Activated CD4-positive, alpha-beta T cell treated with anti-CD3 and anti-CD28 coated beads, Interleukin-2, amount 10 ng/mL, durations not matched to agents 7 days and 5 days (primary cell): Measurements from ENCODE around the gene RGS2. TPM values are rescaled to one million over a fixed set of nuclear protein-coding genes. Genes with fewer than 3 reads are reported as not detected.

Experiments
- CTCF ChIA-PET: fragments of 350-600 bp; sonication (Branson Sonifier 250); formaldehyde crosslinking; loops from one replicate; lab custom pipeline; 2021; ENCODE audit warnings: antibody characterized with exemption; lab: Charles Lee
- POLR2A ChIA-PET: fragments of 350-600 bp; sonication (Branson Sonifier 250); formaldehyde crosslinking; loops from one replicate; lab custom pipeline; 2021; ENCODE audit warnings: antibody characterized with exemption; lab: Charles Lee
- DNase-seq: peaks from one replicate; pipeline ENCODE4 v3.0.0-alpha.2; 2020
- H3K27ac Mint-ChIP-seq: one replicate; pipeline ENCODE4 v1.8.0; 2021; ENCODE audit warnings: mild to moderate bottlenecking, moderate library complexity, mixed read lengths
- H3K27me3 Mint-ChIP-seq: one replicate; pipeline ENCODE4 v1.8.0; 2021; ENCODE audit warnings: mixed read lengths
- H3K36me3 Mint-ChIP-seq: one replicate; pipeline ENCODE4 v1.8.0; 2021; ENCODE audit warnings: low read depth, mixed read lengths
- H3K4me1 Mint-ChIP-seq: one replicate; pipeline ENCODE4 v1.8.0; 2021; ENCODE audit warnings: mixed read lengths
- H3K4me3 Mint-ChIP-seq: one replicate; pipeline ENCODE4 v1.8.0; 2021; ENCODE audit warnings: mild to moderate bottlenecking, moderate library complexity, mixed read lengths
- H3K9me3 Mint-ChIP-seq: one replicate; pipeline ENCODE4 v1.8.0; 2021; ENCODE audit warnings: mixed read lengths
- total RNA-seq, 2 experiments: library from RNA; stranded (reverse); gene quantifications; one replicate each; pipeline ENCODE4 v1.2.3, GENCODE V29; 2021

The RGS2 gene
- total RNA-seq, 2 experiments from 2014 or later, result 3.4 TPM

DNA sequence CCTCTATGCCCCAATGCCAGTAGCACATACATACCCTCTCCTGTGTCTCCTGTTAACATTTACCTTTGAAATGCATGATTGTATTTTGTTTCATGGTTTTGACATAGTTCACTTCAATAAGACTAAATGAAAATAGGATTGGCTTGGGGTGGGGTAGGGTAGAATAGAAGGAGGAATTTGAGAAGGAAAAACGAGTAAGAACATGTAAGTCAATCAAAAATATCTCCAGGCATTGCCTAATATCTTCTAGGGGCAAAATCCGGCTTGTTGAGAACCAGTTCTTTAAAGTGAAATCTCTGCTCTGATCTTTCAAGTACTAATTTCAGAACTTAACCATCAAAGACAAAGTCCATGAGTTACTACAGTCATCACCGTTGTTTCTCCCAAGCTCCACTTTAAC is 31.8 kb upstream of the RGS2 start:
- DNase-seq, result no peak
- POLR2A ChIA-PET, result no interaction called here
- no peaks in the 10 kb centered on the region for H3K9me3 Mint-ChIP-seq
- no peak overlapping the region for H3K4me3 Mint-ChIP-seq
- H3K36me3 Mint-ChIP-seq, result no peaks in the 10 kb centered on the region
- CTCF ChIA-PET, result interaction anchor here (0.6 kb wide), 1 partner anchor 251 kb away, joined by 6 read pairs; no protein-coding TSS in a partner anchor
- no peaks in the 10 kb centered on the region for H3K4me1 Mint-ChIP-seq
- peaks cover 14% of the 10 kb centered on the region for H3K27me3 Mint-ChIP-seq
- no peak overlapping the region for H3K27ac Mint-ChIP-seq

DNA sequence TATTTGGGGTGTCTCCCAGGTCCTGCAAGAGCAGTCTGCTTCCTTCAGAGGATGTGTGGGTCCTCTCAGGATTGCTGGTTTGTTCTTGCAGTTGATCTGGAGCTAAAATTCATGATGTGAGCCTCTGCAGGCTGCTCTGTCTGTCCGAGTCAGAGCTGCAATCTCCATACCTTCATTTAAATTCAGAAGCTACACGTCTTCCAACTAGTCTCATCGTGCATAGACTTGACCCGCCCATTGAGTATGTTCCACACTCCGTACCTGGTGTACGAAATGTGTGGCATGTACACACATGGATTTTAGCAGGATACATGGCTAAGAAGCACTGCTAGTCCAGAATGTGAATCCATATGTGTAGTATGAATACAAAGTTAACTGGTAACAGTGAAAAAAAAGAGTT is 25.0 kb upstream of the RGS2 start:
- Mint-ChIP-seq H3K27ac (no peak overlapping the region), H3K36me3 (no peaks in the 10 kb centered on the region), H3K4me1 (no peaks in the 10 kb centered on the region), H3K9me3 (no peaks in the 10 kb centered on the region), H3K4me3 (no peak overlapping the region), H3K27me3 (peaks cover 15% of the 10 kb centered on the region)
- CTCF ChIA-PET, result no interaction called here
- no peak for DNase-seq
- POLR2A ChIA-PET, result interaction anchor here (0.7 kb wide), 1 partner anchor 310 kb away, joined by 4 read pairs; no protein-coding TSS in a partner anchor

DNA sequence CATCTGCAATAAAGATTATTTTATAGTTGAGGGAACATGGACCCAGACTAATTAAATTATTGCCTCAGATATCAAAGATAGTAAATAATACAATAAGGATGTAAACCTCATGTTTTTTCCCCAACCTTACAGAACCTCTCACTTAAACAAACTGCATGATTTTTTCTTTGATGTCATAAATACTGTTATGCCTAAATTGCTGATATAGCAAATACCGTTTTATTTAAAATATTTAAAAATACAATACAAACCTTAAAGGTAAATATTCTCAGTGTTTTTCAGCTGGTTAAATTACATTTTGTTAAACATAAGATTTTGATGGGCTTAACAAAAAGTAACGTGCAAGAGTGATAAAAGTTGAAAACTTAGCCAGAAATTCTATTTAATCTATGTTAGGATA is 24.4 kb upstream of the RGS2 start:
- POLR2A ChIA-PET, result no interaction called here
- no peak for DNase-seq
- Mint-ChIP-seq H3K27ac (no peak overlapping the region), H3K27me3 (peaks cover 15% of the 10 kb centered on the region), H3K4me1 (no peaks in the 10 kb centered on the region), H3K9me3 (no peaks in the 10 kb centered on the region), H3K4me3 (no peak overlapping the region), H3K36me3 (no peaks in the 10 kb centered on the region)
- CTCF ChIA-PET, result no interaction called here

DNA sequence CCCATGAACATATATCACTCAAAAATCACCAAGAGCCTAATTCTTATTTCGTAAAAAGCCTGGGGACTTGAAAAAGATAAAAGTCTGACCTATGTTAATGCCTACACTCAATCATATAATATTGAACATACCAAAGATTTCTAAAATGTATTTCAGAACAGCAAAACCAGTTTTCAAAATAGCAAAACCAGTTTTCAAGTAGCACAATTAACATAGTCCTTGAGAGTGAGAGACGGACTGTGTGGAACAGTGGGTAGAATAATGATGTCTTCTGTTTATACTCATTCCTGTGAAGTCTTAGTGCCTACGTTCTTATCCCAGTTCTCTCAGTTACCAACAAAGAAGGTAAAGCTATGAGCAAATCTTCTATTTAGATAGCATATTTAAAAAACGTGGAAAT is 22.3 kb upstream of the RGS2 start:
- POLR2A ChIA-PET, result no interaction called here
- DNase-seq, result no peak
- Mint-ChIP-seq H3K36me3 (no peaks in the 10 kb centered on the region), H3K4me1 (no peaks in the 10 kb centered on the region), H3K27ac (no peak overlapping the region), H3K9me3 (no peaks in the 10 kb centered on the region), H3K4me3 (no peak overlapping the region), H3K27me3 (peaks cover 4% of the 10 kb centered on the region)
- CTCF ChIA-PET, result no interaction called here

DNA sequence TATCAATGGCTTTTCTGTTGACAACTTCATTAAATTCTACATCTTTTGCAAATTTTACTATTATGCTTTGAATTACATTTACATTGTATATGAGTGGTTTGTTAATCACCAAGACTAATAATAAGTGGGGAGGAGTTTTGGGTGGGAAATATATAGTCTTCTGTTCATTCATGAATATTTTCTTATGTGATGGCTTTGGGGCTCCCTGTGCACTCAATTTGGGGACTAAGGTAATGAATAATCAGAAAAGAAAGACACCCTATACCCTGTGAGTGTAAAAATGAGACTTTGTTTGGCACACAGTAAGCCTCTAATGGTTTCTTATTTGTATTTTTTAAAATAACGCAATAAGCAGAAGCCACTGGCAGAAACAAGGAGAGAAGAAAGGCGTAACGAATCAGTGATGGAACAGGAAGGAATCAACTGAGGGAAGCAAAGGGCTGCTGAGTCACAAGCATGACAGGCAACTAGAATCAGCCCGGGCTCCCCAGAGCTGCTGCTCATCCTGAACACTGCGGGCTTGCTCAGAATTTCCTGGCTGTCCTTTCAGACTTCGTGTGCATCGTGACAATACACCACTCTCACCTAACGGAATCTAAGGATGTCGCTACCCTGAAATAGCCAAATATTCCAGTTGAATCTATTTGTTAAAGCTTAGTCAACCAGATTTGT is 20.8 kb upstream of the RGS2 start:
- DNase-seq, result no peak
- no peaks in the 10 kb centered on the region for H3K27me3 Mint-ChIP-seq
- no peaks in the 10 kb centered on the region for H3K4me1 Mint-ChIP-seq
- H3K4me3 Mint-ChIP-seq, result no peak overlapping the region
- no peak overlapping the region for H3K27ac Mint-ChIP-seq
- no peaks in the 10 kb centered on the region for H3K9me3 Mint-ChIP-seq
- H3K36me3 Mint-ChIP-seq, result no peaks in the 10 kb centered on the region
- ChIA-PET CTCF (no interaction called here), POLR2A (no interaction called here)

DNA sequence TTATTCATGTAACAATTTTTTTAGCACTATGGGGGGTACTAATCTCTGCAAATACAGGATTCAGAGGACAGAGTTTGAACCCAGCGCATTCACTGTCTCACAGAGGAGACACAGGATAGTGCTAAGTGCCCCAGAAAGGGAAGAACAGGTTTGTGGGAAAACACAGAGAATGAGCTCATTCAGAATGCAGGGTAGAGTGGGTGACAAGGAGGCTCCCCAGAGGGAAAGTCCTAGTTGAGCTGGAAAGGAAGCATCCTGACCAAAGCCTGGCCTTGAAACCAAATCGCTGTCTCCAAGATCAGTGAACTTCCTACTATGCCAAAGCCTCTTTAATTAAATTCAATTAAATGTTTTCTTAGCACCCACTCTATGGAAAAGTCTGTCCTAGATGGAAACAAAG is 19.0 kb upstream of the RGS2 start:
- Mint-ChIP-seq H3K27ac (no peak overlapping the region), H3K36me3 (no peaks in the 10 kb centered on the region), H3K9me3 (no peaks in the 10 kb centered on the region), H3K4me1 (no peaks in the 10 kb centered on the region), H3K27me3 (peaks cover 2% of the 10 kb centered on the region), H3K4me3 (no peak overlapping the region)
- ChIA-PET POLR2A (no interaction called here), CTCF (no interaction called here)
- no peak for DNase-seq

DNA sequence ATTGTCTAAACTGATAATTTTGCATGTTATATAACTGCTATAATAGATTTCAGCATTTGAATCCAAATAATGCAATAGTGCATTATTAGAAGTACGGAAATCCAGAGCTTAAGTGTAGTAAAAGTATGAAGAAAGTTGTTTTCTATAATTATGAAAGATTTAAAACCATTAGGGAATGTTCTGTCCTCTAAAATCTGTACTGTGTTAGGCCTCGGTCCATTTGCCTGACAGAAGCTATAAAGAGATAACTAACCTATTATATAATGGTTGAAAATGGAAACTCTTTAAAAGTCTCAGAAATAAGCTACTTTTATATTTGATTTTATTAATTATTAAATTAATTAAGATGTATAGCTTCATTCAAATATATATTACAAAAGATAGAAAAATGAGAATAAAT is 16.2 kb upstream of the RGS2 start:
- Mint-ChIP-seq H3K9me3 (no peaks in the 10 kb centered on the region), H3K4me3 (no peak overlapping the region), H3K27ac (no peak overlapping the region), H3K27me3 (peaks cover 2% of the 10 kb centered on the region), H3K4me1 (no peaks in the 10 kb centered on the region), H3K36me3 (no peaks in the 10 kb centered on the region)
- CTCF ChIA-PET, result interaction anchor here (1.1 kb wide), 1 partner anchor 12 kb away, joined by 3 read pairs; no protein-coding TSS in a partner anchor
- POLR2A ChIA-PET, result no interaction called here
- no peak for DNase-seq

DNA sequence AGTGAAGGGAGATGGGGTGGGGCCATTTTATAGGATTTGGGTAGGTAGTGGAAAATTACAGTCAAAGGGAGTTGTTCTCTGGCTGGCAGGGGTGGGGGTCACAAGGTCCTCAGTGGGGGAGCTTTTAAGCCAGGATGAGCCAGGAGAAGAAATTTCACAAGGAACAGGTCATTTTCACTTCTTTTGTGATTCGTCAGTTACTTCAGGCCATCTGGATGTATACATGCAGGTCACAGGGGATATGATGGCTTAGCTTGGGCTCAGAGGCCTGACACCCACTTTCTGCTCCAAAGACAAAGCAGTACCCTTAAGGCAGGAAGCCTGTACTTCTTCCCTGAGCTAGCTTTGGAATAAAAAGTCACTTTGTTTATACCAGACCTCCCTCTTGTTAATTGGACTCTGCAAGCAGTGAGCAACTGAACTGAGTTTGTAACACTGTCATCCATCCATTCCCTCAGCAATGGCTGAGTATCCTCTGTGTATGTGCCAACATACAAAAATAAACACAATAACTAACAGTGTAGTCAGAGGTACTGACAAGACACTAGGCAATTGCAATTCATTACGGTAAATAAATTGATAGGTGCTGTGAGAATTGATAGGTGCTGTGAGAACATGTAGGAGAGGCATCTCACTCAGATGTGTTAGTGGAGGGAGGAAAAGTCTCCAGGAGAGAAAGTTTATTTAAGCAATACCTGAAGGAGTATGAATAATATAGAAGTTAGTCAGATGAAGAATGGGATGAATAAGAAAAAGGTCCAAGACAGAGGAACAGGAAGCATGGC is 14.7 kb upstream of the RGS2 start:
- Mint-ChIP-seq H3K9me3 (no peaks in the 10 kb centered on the region), H3K4me3 (no peak overlapping the region), H3K27me3 (peaks cover 2% of the 10 kb centered on the region), H3K4me1 (no peaks in the 10 kb centered on the region), H3K27ac (no peak overlapping the region), H3K36me3 (no peaks in the 10 kb centered on the region)
- ChIA-PET POLR2A (no interaction called here), CTCF (no interaction called here)
- DNase-seq, result no peak

DNA sequence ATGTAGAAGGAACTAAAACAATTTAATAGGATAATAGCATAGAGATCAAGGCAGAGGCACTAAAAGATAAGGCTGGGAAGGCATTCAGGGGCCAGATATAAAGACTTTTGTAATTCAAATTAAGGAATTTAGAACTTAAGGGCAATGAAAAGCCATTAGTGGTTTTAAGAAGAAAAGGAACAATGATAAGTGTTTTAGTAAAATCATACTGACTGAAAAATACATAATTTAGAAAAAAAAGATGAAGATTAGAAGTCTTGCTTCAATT is 14.1 kb upstream of the RGS2 start:
- no peak overlapping the region for H3K4me3 Mint-ChIP-seq
- H3K27me3 Mint-ChIP-seq, result peaks cover 2% of the 10 kb centered on the region
- DNase-seq, result no peak
- H3K36me3 Mint-ChIP-seq, result no peaks in the 10 kb centered on the region
- no peaks in the 10 kb centered on the region for H3K9me3 Mint-ChIP-seq
- no peak overlapping the region for H3K27ac Mint-ChIP-seq
- CTCF ChIA-PET, result no interaction called here
- no peaks in the 10 kb centered on the region for H3K4me1 Mint-ChIP-seq
- POLR2A ChIA-PET, result no interaction called here

DNA sequence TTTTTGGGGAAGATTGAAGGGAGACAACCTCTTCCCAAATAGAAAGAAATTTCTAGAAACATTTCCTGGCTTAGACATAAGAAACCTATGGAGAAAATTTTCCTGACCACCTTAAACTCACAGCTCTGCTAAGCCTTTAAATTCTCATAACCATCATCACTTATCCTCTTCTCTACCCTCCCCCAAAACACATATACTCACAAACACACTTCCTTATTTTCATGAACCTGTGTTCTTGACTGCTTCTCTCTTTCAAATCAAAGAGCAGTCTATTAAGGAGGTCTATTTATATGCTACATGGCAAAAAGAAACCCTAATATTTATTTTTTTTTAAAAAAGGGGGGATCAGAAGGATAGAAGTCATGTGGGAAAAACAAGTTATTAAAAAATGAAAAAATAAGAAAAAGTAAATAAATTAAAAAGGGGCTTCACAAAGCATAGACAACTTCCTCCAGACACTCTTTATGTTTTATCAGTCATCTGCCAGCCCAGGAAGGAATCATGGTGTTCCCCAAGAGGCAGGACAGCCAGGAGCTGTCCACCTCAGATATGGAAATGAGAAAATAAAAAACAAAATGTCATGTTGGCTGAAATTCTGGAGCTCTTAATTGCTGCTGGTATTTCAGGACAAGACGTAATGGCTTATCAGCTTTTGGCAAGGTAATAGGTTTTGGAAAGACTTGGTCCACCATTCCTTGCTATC is 12.8 kb upstream of the RGS2 start:
- Mint-ChIP-seq H3K27ac (no peak overlapping the region), H3K36me3 (no peaks in the 10 kb centered on the region), H3K27me3 (peaks cover 2% of the 10 kb centered on the region), H3K9me3 (no peaks in the 10 kb centered on the region), H3K4me1 (no peaks in the 10 kb centered on the region), H3K4me3 (no peak overlapping the region)
- ChIA-PET CTCF (no interaction called here), POLR2A (no interaction called here)
- DNase-seq, result no peak

DNA sequence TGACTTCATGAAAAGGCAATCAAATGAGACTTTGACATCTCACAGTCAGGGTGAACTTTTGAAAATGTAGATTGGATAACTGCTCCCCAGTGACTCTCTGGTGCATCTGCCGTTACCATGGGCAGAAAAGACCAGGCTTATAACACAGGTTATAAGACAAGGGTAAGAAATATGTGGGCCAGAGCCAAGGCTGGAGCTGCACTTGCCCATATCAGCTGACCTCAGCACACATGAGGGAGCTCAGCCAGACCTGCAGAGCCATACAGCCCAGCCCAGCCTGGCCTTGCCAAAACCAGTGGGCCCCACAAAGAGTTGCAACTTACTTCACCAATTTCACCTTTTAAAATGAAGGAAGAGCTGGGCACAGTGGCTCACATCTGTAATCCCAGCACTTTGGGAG is 11.7 kb upstream of the RGS2 start:
- H3K4me3 Mint-ChIP-seq, result no peak overlapping the region
- no peaks in the 10 kb centered on the region for H3K36me3 Mint-ChIP-seq
- peaks cover 2% of the 10 kb centered on the region for H3K27me3 Mint-ChIP-seq
- ChIA-PET POLR2A (no interaction called here), CTCF (interaction anchor here (0.6 kb wide), 1 partner anchor 307 kb away, joined by 4 read pairs; no protein-coding TSS in a partner anchor)
- no peak overlapping the region for H3K27ac Mint-ChIP-seq
- no peaks in the 10 kb centered on the region for H3K4me1 Mint-ChIP-seq
- no peaks in the 10 kb centered on the region for H3K9me3 Mint-ChIP-seq
- no peak for DNase-seq

DNA sequence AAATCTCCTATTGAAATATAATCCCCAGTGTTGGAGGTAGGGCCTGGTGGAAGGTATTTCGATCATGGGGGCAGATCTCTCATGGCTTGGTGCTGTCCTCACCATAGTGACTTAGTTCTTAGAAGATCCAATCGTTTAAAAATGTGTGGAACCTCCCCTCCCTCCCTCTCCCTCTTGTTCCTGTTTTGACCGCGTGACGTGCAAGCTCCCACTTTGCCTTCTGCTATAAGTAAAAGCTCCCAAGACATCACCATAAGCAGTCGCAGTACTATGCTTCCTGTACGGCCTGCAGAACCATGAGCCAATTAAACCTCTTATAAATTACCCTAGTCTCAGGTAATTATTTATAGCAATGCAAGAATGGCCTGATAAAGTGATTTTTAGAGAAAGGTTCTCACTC is 10.9 kb upstream of the RGS2 start:
- Mint-ChIP-seq H3K27me3 (peaks cover 5% of the 10 kb centered on the region), H3K4me3 (no peak overlapping the region), H3K4me1 (no peaks in the 10 kb centered on the region), H3K9me3 (no peaks in the 10 kb centered on the region), H3K36me3 (no peaks in the 10 kb centered on the region), H3K27ac (no peak overlapping the region)
- CTCF ChIA-PET, result no interaction called here
- POLR2A ChIA-PET, result no interaction called here
- DNase-seq, result no peak

DNA sequence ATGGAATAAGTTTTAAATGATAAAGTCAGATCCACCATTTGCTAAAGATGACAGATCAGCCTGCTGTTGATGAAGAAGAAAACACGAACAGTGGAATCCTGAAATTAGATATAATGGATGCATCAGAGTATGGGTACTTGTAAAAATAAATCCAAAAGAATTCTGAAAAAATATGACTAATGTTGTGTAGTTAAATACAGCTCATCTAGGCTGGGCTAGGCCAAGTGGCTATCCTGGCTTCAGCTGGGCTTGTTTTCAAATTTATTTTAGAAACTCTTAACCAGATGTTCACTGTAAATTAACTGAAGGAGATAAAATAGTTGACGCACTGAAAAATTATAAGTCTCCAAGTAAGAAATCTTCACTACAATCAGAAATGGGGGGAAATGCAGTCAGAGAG is 7.4 kb upstream of the RGS2 start:
- no peaks in the 10 kb centered on the region for H3K9me3 Mint-ChIP-seq
- peaks cover 2% of the 10 kb centered on the region for H3K27me3 Mint-ChIP-seq
- H3K4me1 Mint-ChIP-seq, result peaks cover 5% of the 10 kb centered on the region
- H3K27ac Mint-ChIP-seq, result no peak overlapping the region
- no peak for DNase-seq
- CTCF ChIA-PET, result interaction anchor here (0.7 to 1.5 kb wide), 4 partner anchors 9 to 1282 kb away, joined by 3 to 4 read pairs (median 3); partner anchors contain the start of genes RO60 and UCHL5
- H3K4me3 Mint-ChIP-seq, result no peak overlapping the region
- POLR2A ChIA-PET, result no interaction called here
- no peaks in the 10 kb centered on the region for H3K36me3 Mint-ChIP-seq
